Skeletal muscle cell (primary cell): ENCODE results near the gene NSG2.
"Not testable (repeated sequence)": the region's sequence is repeated elsewhere in the genome, so short reads cannot be mapped to it uniquely, and the experiment has no call there.

ENCODE experiments used
- DNase-seq: peaks from one replicate; pipeline ENCODE4 v3.0.0-alpha.2; 2010; ENCODE audit warnings: low read depth
- H3K4me3 ChIP-seq: 2 replicates; pipeline ENCODE4 v1.5.1; 2011; ENCODE audit warnings: low read depth, mild to moderate bottlenecking, control low read depth, low read length, moderate library complexity

NSG2 gene

DNA sequence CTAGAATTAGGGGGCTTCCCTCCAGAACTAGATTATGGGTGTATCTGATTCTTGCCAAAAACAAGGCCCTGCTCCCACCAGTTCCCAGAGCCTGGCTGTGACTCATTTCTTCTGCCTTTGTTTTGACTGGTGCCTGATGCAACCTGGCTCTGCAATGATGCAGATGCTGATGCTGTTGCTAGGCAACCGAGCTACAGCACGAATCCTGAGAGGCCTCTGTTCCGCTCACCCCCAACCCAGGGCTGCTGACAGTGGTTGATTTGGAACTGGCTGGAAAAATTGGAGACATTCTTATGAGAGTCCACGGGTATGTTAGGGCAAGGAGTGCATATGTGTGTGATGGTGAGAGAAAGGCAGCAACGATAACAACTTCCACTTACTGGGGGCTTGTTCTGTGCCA is 100.3 kb downstream of the NSG2 start:
- H3K4me3 ChIP-seq, result no peak overlapping the region
- no peak for DNase-seq

DNA sequence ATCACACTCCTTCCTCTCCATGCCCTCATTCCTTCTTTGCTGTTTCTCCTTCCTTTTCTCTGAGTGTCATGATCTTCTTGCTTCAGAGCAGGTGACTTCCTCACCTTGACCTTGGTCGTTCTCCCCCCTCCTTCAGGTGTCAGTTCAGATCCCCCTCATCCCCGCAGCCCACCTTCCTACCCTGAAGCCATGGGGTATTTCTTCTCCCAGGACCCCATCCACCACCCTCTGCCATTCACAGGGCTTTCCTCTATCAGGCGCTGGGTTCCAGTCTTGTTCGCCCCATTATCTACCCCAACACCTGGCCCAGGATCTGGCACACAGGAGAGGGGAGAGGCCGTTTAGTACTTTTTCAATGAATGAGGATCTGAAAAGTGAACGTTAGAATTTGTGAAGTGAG is 101.0 kb downstream of the NSG2 start:
- H3K4me3 ChIP-seq, result no peak overlapping the region
- DNase-seq, result no peak

DNA sequence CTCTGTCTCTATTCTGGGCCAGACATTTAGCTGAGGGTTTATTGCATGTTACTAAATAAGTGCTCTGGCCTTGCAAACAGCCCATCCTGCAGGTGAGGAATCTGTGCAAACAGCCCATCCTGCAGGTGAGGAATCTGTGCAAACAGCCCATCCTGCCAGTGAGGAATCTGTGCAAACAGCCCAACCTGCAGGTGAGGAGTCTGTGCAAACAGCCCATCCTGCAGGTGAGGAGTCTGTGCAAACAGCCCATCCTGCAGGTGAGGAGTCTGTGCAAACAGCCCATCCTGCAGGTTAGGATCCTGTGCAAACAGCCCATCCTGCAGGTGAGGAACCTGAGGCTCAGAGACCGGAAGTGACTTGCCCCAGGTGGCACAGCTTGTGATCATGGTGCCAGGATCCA is 101.5 kb downstream of the NSG2 start:
- H3K4me3 ChIP-seq, DNase-seq: not testable (repeated sequence)

DNA sequence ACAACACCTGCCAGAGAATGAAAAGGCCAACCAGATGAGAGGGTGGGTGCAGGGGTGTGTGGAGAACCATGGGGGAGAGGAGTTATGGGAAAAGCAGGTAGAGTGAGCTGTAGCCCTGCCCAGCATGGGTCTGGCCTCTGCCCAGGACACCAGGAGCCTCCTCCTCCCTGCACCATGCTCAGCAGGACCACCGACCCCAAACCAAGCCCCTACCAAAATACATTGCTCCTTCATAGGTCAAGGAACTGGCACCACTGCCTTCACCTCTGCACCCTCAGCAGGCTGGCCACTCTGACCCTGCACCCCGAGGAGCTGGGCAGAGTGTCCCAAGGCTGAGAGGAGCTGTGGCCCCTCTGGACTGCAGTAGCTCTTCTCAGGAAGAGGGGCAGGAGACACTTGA is 102.0 kb downstream of the NSG2 start:
- DNase-seq, result no peak
- no peak overlapping the region for H3K4me3 ChIP-seq

DNA sequence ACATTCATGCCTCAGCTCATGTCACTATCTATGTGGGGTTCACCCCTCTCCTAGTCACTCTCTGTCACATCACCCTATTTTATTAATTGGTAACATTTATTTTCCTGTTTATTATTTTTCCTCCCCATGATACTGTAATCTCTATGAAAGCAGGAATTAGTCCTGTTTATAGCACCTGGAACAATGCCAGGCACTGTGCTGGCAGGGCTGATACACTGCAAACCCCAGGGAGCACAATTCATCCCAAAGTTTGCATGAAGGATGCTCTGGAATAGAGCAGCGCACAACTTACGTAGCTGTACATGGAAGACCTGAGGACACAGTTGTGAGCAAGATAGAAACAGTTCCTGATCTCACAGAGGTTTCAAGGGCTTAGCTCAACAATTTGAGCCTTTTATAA is 103.2 kb downstream of the NSG2 start:
- no peak overlapping the region for H3K4me3 ChIP-seq
- no peak for DNase-seq

DNA sequence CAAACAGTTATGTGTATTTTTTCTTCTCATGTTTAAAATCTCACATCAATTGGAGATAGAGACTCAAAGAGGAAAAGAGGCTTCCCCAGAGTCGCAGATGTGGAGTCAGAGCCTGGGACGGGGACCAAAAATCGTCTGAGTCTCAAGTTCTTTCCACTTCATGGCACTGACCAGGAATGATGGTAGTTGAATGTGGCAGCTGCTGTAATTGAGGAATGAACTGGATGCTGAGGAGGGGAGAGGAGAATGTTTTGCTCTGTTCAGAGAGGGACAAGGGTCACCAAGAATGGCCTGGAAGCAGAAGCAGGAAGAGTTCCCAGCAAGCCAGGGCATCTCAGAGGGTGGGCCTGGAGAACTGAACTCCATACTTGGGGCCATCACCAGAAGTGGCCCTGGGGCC is 103.9 kb downstream of the NSG2 start:
- no peak overlapping the region for H3K4me3 ChIP-seq

DNA sequence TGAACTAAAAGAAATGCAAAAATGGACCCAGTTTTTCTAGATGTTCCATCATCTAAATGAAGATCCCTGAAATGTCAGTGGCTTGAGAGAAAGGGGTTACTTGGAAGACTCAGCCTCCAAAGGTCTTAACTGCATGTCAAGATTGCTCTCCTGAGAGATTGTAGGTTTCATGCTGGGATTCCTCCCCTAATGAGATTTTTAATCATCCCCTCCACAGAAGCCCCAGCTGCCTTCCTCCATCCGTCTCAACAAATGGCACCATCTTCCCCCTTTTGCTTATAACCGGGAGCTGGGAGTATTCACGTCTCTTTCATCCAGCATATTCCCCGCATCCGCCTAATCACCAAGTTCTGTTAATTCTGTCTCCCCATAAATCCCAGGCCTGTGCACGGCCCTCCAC is 104.5 kb downstream of the NSG2 start:
- H3K4me3 ChIP-seq, result no peak overlapping the region
- DNase-seq, result no peak

More for the DNA sequence above, 103.9 kb downstream of the NSG2 start:
- no peak for DNase-seq

DNA sequence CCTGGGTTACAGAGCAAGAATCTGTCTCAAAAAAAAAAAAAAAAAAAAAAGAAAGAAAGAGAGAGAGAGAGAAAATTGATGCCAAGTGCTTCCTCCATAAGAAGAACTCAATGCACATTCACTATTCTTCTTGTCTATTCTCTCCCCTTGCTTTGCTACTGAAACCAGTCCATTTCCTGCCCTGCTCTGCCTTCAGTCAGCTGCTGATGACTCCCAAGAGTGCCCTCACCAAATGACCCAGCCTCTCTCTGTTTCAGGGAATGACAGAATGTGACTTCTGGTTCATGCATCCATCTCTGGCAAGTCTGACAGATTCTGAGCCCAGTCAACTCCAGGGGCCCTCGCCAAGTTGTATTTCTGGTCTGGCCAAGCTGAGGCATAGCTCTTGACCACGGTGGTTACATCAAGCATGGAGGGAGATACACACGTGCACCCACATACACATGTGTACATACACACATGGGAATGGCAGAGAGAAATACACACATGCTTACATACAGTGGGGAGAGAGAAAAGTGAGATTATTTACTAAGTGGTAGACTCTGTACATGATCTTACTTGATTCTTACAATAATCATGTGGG is 106.2 kb downstream of the NSG2 start:
- no peak for DNase-seq
- no peak overlapping the region for H3K4me3 ChIP-seq

DNA sequence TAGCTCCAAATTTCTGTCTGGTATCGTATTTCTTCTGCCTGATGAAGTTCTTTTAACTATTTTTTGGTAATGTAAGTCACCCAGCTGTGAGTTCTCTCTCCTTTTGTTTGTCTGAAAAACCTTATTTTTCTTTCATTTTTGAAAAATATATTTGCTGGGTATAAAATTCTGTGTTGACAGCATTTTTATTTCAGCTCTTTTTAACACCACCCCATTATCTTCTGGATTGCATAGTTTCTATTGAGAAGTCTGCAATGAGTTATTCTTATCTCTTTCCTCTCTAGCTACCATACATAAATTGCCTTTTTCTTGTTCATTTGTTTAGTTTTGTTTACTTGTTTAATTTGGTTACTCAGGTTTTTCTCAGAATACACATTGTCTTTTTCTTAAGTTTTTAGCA is 109.1 kb downstream of the NSG2 start:
- no peak for DNase-seq
- no peak overlapping the region for H3K4me3 ChIP-seq

DNA sequence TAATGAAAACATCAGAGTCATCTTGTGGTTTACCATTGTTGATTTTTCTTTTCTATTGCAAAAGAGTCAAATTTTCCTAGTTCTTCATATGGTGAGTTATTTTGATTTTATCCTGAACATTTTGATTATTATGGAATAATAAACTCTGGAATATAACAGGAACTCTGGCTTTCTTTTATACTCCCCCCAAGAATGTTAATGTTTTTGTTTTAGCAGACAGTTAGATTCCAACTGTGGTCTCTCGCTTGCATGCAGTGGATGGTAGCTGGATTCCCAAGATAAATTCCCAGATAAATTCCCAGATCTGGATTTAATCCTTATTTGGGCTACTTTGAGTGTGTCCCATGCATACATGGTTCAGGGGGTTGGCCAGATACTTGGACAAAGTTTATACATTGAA is 109.8 kb downstream of the NSG2 start:
- no peak overlapping the region for H3K4me3 ChIP-seq
- no peak for DNase-seq

DNA sequence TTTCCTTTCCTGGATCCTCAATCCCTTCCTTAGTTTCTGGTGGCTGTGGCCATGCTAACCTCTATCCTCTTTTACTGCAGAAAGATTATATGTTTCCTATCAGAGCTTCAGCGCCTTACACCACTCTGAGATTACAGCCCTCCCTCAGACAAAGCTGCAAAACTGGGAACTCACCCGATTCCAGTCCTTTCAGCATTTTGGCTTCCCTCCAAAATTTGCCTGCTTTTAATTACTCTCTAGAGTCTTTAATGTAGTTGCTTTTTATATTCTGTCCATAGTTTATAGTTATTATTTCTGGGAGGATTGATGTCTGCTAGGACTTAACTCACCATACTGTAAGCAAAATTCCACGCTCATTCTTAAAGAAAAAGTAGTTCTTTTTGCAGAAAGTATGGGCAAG is 110.2 kb downstream of the NSG2 start:
- DNase-seq, result no peak
- H3K4me3 ChIP-seq, result no peak overlapping the region

DNA sequence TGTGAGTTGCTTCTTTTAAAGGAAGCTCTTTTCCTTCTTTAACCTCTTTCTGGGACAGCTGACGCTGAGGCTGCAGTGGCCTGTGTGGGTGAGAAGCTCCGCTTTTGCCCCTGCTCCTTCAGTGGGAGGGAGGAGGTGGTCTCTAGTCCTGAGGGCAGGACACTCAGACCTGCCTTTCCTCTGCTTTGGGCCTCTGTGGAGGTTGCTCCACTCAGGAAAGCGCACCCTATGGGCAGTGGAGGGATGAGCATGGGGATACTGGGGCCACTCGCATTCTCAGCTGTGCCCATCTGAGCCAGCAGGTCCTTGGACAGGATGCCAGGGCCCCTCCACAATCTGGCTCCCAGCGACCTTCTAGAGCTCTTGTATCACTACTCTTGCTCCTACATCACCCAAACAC is 111.5 kb downstream of the NSG2 start:
- DNase-seq, result no peak
- H3K4me3 ChIP-seq, result no peak overlapping the region
